Brain (organoid and tissue), 1 donor: ENCODE results near the gene SART1. TPM values are rescaled to one million over a fixed set of nuclear protein-coding genes. Genes with fewer than 3 reads are reported as not detected.

ENCODE experiments used
- polyA plus RNA-seq: library from polyadenylated mRNA; stranded (reverse); fragments of 350-450 nt; fragmentation: Illumina TruSeq; extraction: RNeasy Lipid Tissue Mini Kit (QIAGEN cat#74804); gene quantifications from one replicate; pipeline ENCODE4 v1.2.3, GENCODE V29; 2015; ENCODE audit warnings: low read depth, low replicate concordance; ENCODE audit not compliant: insufficient read depth

Gene SART1
- polyA plus RNA-seq, 1 donor from 2014 or later, result 85.7 TPM

Other genes starting within 250 kb of the SART1 start
- 93.3 TPM for gene KAT5, start 249.5 kb upstream of the SART1 start, polyA plus RNA-seq
- 36.3 TPM for gene RNASEH2C, start 240.9 kb upstream of the SART1 start, polyA plus RNA-seq
- 1.7 TPM for gene AP5B1, start 180.8 kb upstream of the SART1 start, polyA plus RNA-seq
- 0.10 TPM for gene OVOL1, start 174.7 kb upstream of the SART1 start, polyA plus RNA-seq
- gene SNX32, start 127.8 kb upstream of the SART1 start, polyA plus RNA-seq, result 3.6 TPM
- gene CFL1, start 103.6 kb upstream of the SART1 start, polyA plus RNA-seq, result 2,437 TPM
- 41.7 TPM for gene MUS81, start 101.3 kb upstream of the SART1 start, polyA plus RNA-seq
- 17.1 TPM for gene EFEMP2, start 88.9 kb upstream of the SART1 start, polyA plus RNA-seq
- gene CTSW, start 81.9 kb upstream of the SART1 start, polyA plus RNA-seq, result 0.76 TPM
- 143 TPM for gene FIBP, start 73.3 kb upstream of the SART1 start, polyA plus RNA-seq
- gene CCDC85B, start 71.1 kb upstream of the SART1 start, polyA plus RNA-seq, result 38.8 TPM
- 0.76 TPM for gene FOSL1, start 61.3 kb upstream of the SART1 start, polyA plus RNA-seq
- 79.1 TPM for gene C11orf68, start 42.7 kb upstream of the SART1 start, polyA plus RNA-seq
- gene DRAP1, start 42.3 kb upstream of the SART1 start, polyA plus RNA-seq, result 170 TPM
- gene TSGA10IP, start 16.3 kb upstream of the SART1 start, polyA plus RNA-seq, result not detected
- 27.4 TPM for gene EIF1AD, start 40.4 kb downstream of the SART1 start, polyA plus RNA-seq
- 404 TPM for gene BANF1, start 40.8 kb downstream of the SART1 start, polyA plus RNA-seq
- not detected for gene CST6, start 50.3 kb downstream of the SART1 start, polyA plus RNA-seq
- not detected for gene CATSPER1, start 64.7 kb downstream of the SART1 start, polyA plus RNA-seq
- gene GAL3ST3, start 87.4 kb downstream of the SART1 start, polyA plus RNA-seq, result 3.7 TPM
- gene SF3B2, start 90.6 kb downstream of the SART1 start, polyA plus RNA-seq, result 266 TPM
- 98.4 TPM for gene PACS1, start 108.5 kb downstream of the SART1 start, polyA plus RNA-seq